ENCODE results near the gene BEST2.
A peak's percentile ranks its signal among the peaks of the same experiment; 100 is the strongest.
"Not testable (repeated sequence)": the region's sequence is repeated elsewhere in the genome, so short reads cannot be mapped to it uniquely, and the experiment has no call there.

BEST2 gene

GRCh38 chr19:12751635-12752034 lies at the start of gene BEST2:
BEST2 (plus strand) TSS chr19:12751791; CDS start chr19:12752593, 802 bp downstream.
- DNase-seq = no peak

GRCh38 chr19:12703046-12703445 lies 48.5 kb upstream of the BEST2 start:
- DNase-seq = peak; percentile 77

- DNase-seq = no peak
Measured at GRCh38 chr19:12705169-12705568, 46.4 kb upstream of the BEST2 start.

GRCh38 chr19:12705654-12706331 lies 45.8 kb upstream of the BEST2 start:
- DNase-seq = no peak

GRCh38 chr19:12706332-12706718 lies 45.3 kb upstream of the BEST2 start:
- no peak for DNase-seq

GRCh38 chr19:12708641-12709040 lies 43.0 kb upstream of the BEST2 start:
- DNase-seq = no peak

GRCh38 chr19:12711187-12711586 lies 40.4 kb upstream of the BEST2 start:
- no peak for DNase-seq

GRCh38 chr19:12712077-12712476 lies 39.5 kb upstream of the BEST2 start:
- DNase-seq = not testable (repeated sequence)

- not testable (repeated sequence) for DNase-seq
Measured at GRCh38 chr19:12713304-12713703, 38.3 kb upstream of the BEST2 start.

GRCh38 chr19:12715102-12715501 lies 36.5 kb upstream of the BEST2 start:
- DNase-seq = no peak

GRCh38 chr19:12715929-12716328 lies 35.7 kb upstream of the BEST2 start:
- DNase-seq = no peak

GRCh38 chr19:12720296-12720695 lies 31.3 kb upstream of the BEST2 start:
- no peak for DNase-seq

- no peak for DNase-seq
Measured at GRCh38 chr19:12720851-12721655, 30.5 kb upstream of the BEST2 start.

GRCh38 chr19:12721656-12722565 lies 29.7 kb upstream of the BEST2 start:
- peak; percentile 77 for DNase-seq

GRCh38 chr19:12722566-12723380 lies 28.8 kb upstream of the BEST2 start:
- DNase-seq = peak; percentile 100

GRCh38 chr19:12723381-12723640 lies 28.3 kb upstream of the BEST2 start:
- peak; percentile 59 for DNase-seq

GRCh38 chr19:12723641-12724426 lies 27.8 kb upstream of the BEST2 start, which contains the start of gene TNPO2:
TNPO2 (minus strand) TSS chr19:12723932; CDS start chr19:12720977, 2,955 bp downstream.
- DNase-seq = peak; percentile 93

GRCh38 chr19:12725612-12726011 lies 26.0 kb upstream of the BEST2 start:
- not testable (repeated sequence) for DNase-seq

- no peak for DNase-seq
Measured at GRCh38 chr19:12726988-12727316, 24.6 kb upstream of the BEST2 start.

- DNase-seq = no peak
Measured at GRCh38 chr19:12727745-12728433, 23.7 kb upstream of the BEST2 start.

GRCh38 chr19:12730064-12730463 lies 21.5 kb upstream of the BEST2 start:
- DNase-seq = no peak
